CD4-positive, alpha-beta T cell treated with Interleukin-2 at 100 ng/mL for 4 hours (primary cell): ENCODE results near the gene DSPP.

ENCODE experiments used
- DNase-seq: peaks from one replicate; pipeline ENCODE4 v3.0.0-alpha.2; 2020; ENCODE audit warnings: low spot score

The DSPP gene

GRCh38 chr4:87631668-87632067 is 23.3 kb downstream of the DSPP start:
- no peak for DNase-seq

- no peak for DNase-seq
Measured at GRCh38 chr4:87632469-87632868, 24.1 kb downstream of the DSPP start.

GRCh38 chr4:87633243-87633642 is 24.9 kb downstream of the DSPP start:
- no peak for DNase-seq

GRCh38 chr4:87644286-87644685 is 36.0 kb downstream of the DSPP start:
- no peak for DNase-seq

GRCh38 chr4:87649980-87650379 is 41.7 kb downstream of the DSPP start, which contains the start of gene DMP1:
TSS of gene DMP1 (plus strand) at chr4:87650280. CDS start at chr4:87656493, 6,213 bp downstream.
- DNase-seq: no peak

GRCh38 chr4:87650938-87651337 is 42.6 kb downstream of the DSPP start:
- DNase-seq: no peak

- DNase-seq: no peak
Measured at GRCh38 chr4:87651941-87652340, 43.6 kb downstream of the DSPP start.

- no peak for DNase-seq
Measured at GRCh38 chr4:87654487-87655044, 46.2 kb downstream of the DSPP start.

- DNase-seq: no peak
Measured at GRCh38 chr4:87657525-87657924, 49.2 kb downstream of the DSPP start.

GRCh38 chr4:87659247-87659931 is 51.1 kb downstream of the DSPP start:
- no peak for DNase-seq

GRCh38 chr4:87662871-87663270 is 54.5 kb downstream of the DSPP start:
- DNase-seq: no peak
